ENCODE data around the gene GRIK2.
"Not testable (repeated sequence)": the region's sequence is repeated elsewhere in the genome, so short reads cannot be mapped to it uniquely, and the experiment has no call there.

The GRIK2 gene

GRCh38 chr6:102023977-102024657 lies 630.6 kb downstream of the GRIK2 start:
- DNase-seq (ENCODE audit: low read depth), result no peak

GRCh38 chr6:102026649-102027048 lies 633.1 kb downstream of the GRIK2 start:
- DNase-seq (ENCODE audit: low read depth), result no peak

GRCh38 chr6:102028176-102028575 lies 634.7 kb downstream of the GRIK2 start:
- DNase-seq (ENCODE audit: low read depth), result no peak

- no peak for DNase-seq (ENCODE audit: low read depth)
These were observed 645.5 kb downstream of the GRIK2 start for GRCh38 chr6:102038964-102039363.

- DNase-seq (ENCODE audit: low read depth), result no peak
These were observed 645.9 kb downstream of the GRIK2 start for GRCh38 chr6:102039441-102039840.

GRCh38 chr6:102051001-102051400 lies 657.5 kb downstream of the GRIK2 start:
- no peak for DNase-seq (ENCODE audit: low read depth)

- DNase-seq (ENCODE audit: low read depth), result no peak
These were observed 658.2 kb downstream of the GRIK2 start for GRCh38 chr6:102051720-102052119.

- DNase-seq (ENCODE audit: low read depth), result no peak
These were observed 670.6 kb downstream of the GRIK2 start for GRCh38 chr6:102064142-102064541.

GRCh38 chr6:102066301-102066700 lies 672.8 kb downstream of the GRIK2 start:
- DNase-seq (ENCODE audit: low read depth), result no peak

- DNase-seq (ENCODE audit: low read depth), result no peak
These were observed 674.9 kb downstream of the GRIK2 start for GRCh38 chr6:102068349-102068929.

GRCh38 chr6:102075539-102075938 lies 682.0 kb downstream of the GRIK2 start:
- DNase-seq (ENCODE audit: low read depth), result no peak

GRCh38 chr6:102085257-102085656 lies 691.7 kb downstream of the GRIK2 start:
- DNase-seq (ENCODE audit: low read depth), result no peak

GRCh38 chr6:102088160-102088559 lies 694.7 kb downstream of the GRIK2 start:
- DNase-seq (ENCODE audit: low read depth), result not testable (repeated sequence)

- DNase-seq (ENCODE audit: low read depth), result no peak
These were observed 720.9 kb downstream of the GRIK2 start for GRCh38 chr6:102114402-102114801.

- DNase-seq (ENCODE audit: low read depth), result no peak
These were observed 722.4 kb downstream of the GRIK2 start for GRCh38 chr6:102115911-102116310.

- no peak for DNase-seq (ENCODE audit: low read depth)
These were observed 724.5 kb downstream of the GRIK2 start for GRCh38 chr6:102118034-102118433.
